Fibroblast of skin of left biceps (primary cell): Measurements from ENCODE around the gene CHAC1.

ENCODE experiments used
- DNase-seq, 2 experiments: peaks; one replicate each; pipeline ENCODE4 v3.0.0-alpha.2; 2013; ENCODE audit warnings: low read depth in 2 of 2

CHAC1 gene

GRCh38 chr15:40985541-40986330, 32.5 kb downstream of the CHAC1 start:
- DNase-seq = no peak

DNA sequence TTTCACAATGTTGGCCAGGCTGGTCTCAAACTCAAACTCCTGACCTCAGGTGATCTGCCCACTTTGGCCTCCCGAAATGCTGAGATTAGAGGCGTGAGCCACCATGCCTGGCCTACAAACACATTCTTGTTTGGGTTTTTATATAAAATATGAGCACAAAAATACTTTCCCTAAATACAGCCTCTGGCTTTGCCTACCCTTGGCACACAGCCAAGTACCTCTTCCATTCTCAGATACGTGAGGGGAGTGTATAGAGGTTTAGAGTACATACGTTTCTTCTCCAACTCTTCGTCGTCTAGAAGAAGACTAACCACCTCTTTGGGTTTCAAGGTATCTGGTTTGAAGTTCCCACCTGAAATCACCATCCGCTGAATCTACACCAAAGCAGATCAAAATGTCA, 33.5 kb downstream of the CHAC1 start:
- DNase-seq = no peak

DNA sequence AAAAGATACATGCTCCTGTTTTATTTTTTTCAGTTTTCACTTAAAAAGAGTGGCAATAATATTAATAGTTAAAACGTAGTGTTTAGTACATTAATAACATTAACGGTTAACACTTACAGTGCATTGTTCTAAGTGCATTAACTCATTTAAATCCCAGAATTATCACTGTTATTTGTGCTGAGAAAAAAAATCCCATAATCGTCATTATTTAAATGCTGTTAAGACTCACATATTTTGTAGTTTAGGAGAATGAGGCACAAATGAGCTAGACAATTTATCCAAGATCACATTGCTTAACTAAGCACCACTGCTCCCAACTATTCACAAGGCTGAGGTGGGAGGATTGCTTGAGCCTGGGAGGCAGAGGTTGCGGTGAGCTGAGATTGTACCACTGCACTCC, 34.9 kb downstream of the CHAC1 start:
- DNase-seq = no peak

DNA sequence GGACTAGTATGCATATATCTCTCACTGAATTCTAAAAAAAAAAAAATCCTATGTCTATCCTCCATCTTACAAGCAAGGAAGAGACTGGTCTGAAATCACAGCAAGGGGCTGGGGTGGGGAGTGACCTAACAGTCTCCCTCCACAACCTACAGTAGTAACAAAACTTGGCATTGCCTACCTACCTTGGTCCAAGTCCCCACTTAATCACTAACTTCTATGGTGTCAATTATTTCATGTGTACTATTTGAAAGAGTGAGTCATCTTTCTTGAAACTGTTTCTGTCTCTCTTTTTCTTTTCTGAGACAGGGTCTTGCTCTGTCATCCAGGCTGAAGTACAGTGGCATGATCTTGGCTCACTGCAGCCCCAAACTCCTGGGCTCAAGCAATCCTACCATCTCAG, 36.8 kb downstream of the CHAC1 start:
- DNase-seq = no peak

DNA sequence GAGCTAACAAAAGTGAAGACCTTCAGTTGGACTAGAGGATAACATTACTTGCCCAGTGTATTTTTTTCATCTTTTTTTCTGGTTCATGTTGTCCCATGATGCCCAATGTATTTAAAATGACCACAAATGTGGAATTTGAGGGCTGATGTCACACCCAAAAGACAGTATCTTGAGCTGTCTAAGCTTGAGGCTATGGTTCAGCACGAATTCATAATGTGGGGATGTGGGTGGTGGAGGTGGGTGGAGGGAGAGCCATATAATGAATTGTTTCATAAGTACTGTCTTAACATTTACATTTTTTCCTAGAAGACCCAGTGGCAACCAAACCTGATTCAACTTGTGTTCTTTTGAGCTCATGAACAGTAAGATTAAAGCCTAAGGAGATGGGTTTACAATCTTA, 37.5 kb downstream of the CHAC1 start:
- DNase-seq = no peak

DNA sequence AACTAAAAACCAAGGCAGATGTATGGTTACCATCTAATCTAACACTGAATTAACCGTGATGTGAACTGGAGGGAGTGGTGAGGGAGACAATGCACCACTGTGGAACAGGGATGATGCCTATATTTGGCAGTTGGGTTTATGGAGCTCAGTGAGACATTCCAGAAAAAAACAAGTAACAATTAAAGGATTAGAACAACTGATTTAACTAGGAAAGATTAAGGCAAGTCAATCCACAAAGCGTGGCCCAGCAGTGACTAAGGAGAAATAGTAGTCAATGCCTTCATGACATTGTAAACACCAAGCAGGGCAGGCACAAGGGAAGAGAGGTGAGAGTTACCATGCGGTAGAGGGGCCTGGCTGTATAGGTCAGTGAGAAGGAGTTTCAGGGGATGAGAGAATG, 38.1 kb downstream of the CHAC1 start:
- DNase-seq = no peak

DNA sequence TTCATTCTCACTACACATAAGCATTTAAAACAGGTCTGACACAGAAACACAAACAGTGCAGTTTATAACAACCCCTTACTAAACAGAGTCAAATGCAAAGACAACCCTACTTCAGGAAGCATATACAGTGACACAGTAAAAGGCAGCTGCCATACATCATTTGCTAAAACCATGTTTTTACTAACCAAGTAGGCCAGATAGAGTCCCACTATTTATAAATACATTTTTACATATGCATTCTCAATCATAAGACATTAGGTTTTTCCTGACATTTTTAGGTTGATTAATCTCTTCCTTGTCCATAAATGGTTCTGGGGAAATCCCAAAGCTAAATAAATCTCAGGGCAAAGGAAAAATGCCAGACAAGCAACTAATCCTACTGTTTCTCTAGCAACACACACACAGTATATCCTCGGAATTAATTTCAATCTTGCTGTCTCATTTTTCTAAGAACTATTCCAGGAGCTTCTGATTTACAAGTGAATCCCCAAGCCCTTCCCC, 39.0 kb downstream of the CHAC1 start:
- DNase-seq = no peak

GRCh38 chr15:40992825-40993224, 39.6 kb downstream of the CHAC1 start:
- no peak for DNase-seq

DNA sequence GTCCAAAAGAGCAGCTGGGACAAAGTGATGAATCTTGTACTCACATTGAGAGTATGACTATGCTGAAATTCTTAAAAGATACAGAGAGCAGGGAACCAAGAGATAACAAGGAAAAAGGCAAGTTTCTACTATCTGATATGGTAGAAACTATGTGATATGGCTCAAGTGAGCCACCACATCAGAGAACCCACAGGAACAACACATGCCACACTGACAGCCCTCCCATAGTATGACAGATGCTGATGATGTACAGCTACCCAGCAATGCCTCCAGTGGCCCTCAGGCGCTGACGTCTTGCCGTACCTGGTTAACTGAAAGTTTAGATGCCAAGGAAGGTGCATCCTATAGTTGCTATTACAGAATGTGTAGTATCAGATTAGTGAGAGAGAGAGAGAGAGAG, 42.4 kb downstream of the CHAC1 start:
- DNase-seq = no peak

GRCh38 chr15:40999190-40999589, 45.9 kb downstream of the CHAC1 start:
- no peak for DNase-seq

DNA sequence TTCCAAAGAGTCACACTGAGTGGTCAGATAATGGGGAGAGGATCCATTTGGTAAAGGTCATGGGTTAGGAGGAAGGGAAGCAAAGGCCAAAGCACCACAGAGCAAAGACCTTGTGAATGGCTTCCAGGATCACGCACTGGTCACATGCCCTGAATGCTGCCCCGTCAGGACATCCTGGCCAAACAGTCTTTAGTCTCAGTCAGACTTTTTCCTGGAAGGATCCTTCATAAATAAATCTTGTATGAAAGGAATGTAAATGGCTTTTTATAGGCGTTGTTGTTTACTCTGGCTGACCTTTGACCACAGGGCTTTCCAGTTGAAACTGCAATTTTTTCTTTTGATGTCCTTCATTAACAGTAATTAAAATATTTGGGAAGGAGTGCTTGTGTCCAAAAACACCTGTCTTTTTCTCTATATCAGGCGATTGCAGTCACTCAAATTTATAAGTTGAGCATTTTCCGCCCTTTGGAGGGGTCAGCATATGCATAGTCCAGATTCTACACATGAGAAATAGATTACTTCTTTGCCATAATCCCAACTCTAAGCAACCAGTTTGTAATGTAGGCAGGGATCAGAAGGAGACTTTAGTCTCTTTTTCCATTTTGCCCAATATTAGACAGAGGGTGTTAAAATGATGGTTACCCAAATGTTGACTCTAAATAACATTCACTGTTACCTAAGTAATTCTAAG, 48.4 kb downstream of the CHAC1 start:
- no peak for DNase-seq

DNA sequence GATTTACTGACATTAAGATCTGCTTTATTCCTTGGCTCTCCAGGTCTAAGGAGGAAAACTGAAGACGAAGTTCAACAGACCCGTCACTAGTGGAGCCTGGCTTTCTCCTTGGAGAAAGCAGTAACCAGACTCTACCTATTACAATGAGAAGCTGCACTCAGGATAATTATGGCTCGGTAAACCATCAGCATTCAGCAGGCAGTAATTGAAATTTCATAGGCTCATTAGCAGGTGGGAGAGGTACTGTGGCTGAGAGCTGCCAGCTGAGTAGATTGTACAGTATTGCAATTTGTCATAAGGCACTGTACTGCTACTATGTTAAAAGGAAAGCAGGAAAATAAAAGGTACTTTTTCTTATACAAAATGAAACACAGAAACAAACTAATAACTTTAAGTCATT, 51.2 kb downstream of the CHAC1 start:
- DNase-seq = no peak
